ENCODE measurements around the gene GFPT1.

The GFPT1 gene

GRCh38 chr2:69344305-69344704, 42.7 kb downstream of the GFPT1 start:
- no peak for DNase-seq (ENCODE audit: low spot score)
- in situ Hi-C loops (cut with MboI; ENCODE audit: low pct_unique_long_range_greater_than_20kb, low sequenced_read_pairs, unreplicated experiment) = no loop called here
- TF ChIP-seq, protein P1, sequence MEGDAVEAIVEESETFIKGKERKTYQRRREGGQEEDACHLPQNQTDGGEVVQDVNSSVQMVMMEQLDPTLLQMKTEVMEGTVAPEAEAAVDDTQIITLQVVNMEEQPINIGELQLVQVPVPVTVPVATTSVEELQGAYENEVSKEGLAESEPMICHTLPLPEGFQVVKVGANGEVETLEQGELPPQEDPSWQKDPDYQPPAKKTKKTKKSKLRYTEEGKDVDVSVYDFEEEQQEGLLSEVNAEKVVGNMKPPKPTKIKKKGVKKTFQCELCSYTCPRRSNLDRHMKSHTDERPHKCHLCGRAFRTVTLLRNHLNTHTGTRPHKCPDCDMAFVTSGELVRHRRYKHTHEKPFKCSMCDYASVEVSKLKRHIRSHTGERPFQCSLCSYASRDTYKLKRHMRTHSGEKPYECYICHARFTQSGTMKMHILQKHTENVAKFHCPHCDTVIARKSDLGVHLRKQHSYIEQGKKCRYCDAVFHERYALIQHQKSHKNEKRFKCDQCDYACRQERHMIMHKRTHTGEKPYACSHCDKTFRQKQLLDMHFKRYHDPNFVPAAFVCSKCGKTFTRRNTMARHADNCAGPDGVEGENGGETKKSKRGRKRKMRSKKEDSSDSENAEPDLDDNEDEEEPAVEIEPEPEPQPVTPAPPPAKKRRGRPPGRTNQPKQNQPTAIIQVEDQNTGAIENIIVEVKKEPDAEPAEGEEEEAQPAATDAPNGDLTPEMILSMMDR (IDR thresholded peaks at IDR 0.05; ENCODE audit: extremely low read depth, insufficient read depth, missing control alignments) = no peak

- in situ Hi-C loops (cut with MboI; ENCODE audit: low pct_unique_long_range_greater_than_20kb, low sequenced_read_pairs, unreplicated experiment) = no loop called here
- TF ChIP-seq, protein P1 (IDR thresholded peaks at IDR 0.05; ENCODE audit: extremely low read depth, insufficient read depth, missing control alignments) = no peak
- no peak for DNase-seq (ENCODE audit: low spot score)
These were observed 46.8 kb downstream of the GFPT1 start for GRCh38 chr2:69340101-69340775.

GRCh38 chr2:69335311-69335710, 51.7 kb downstream of the GFPT1 start:
- in situ Hi-C loops (cut with MboI; ENCODE audit: low pct_unique_long_range_greater_than_20kb, low sequenced_read_pairs, unreplicated experiment) = no loop called here
- TF ChIP-seq, protein P1 (IDR thresholded peaks at IDR 0.05; ENCODE audit: extremely low read depth, insufficient read depth, missing control alignments) = no peak

DNA sequence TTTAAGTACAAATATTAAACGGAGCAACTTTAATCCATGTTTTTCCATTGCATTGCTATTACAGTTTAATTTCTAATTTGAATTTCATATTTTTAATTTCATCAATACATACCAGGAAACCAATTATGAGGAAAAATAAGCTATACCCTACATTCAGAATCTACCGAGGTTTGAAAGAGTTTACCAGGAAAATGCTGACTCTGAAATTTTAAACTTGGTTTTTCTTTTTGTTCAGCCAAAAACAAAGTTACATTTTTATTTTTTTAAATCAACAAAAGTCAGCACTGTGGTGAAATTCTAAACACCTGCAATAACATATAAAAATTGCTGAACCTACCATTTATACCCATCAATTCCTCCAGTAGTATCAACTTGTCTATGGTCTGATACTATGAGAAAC, 53.7 kb downstream of the GFPT1 start:
- in situ Hi-C loops (cut with MboI; ENCODE audit: low pct_unique_long_range_greater_than_20kb, low sequenced_read_pairs, unreplicated experiment) = no loop called here
- TF ChIP-seq, protein P1 (IDR thresholded peaks at IDR 0.05; ENCODE audit: extremely low read depth, insufficient read depth, missing control alignments) = no peak
- no peak for DNase-seq (ENCODE audit: low spot score)

More at GRCh38 chr2:69335311-69335710, 51.7 kb downstream of the GFPT1 start:
- DNase-seq (ENCODE audit: low spot score) = no peak

GRCh38 chr2:69330781-69331180, 56.2 kb downstream of the GFPT1 start:
- TF ChIP-seq, protein P1 (IDR thresholded peaks at IDR 0.05; ENCODE audit: extremely low read depth, insufficient read depth, missing control alignments) = no peak
- DNase-seq (ENCODE audit: low spot score) = no peak
- in situ Hi-C loops (cut with MboI; ENCODE audit: low pct_unique_long_range_greater_than_20kb, low sequenced_read_pairs, unreplicated experiment) = no loop called here

GRCh38 chr2:69322631-69323030, 64.4 kb downstream of the GFPT1 start:
- no peak for DNase-seq (ENCODE audit: low spot score)
- TF ChIP-seq, protein P1 (IDR thresholded peaks at IDR 0.05; ENCODE audit: extremely low read depth, insufficient read depth, missing control alignments) = no peak
- in situ Hi-C loops (cut with MboI; ENCODE audit: low pct_unique_long_range_greater_than_20kb, low sequenced_read_pairs, unreplicated experiment) = loop anchor here (25.0 kb wide), 1 partner anchor 285 kb away; no protein-coding TSS in a partner anchor
